GM18520 (cell line): ENCODE data around the gene DGKI.

Experiments used
- ATAC-seq: cut with Tn5 transposase; IDR thresholded peaks from one replicate; pipeline ENCODE4 v1.9.1; 2021; ENCODE audit not compliant: unreplicated experiment

The DGKI gene

GRCh38 chr7:137873524-137873923 lies 26.8 kb upstream of the DGKI start:
- ATAC-seq: no peak

- ATAC-seq: no peak
Measured at GRCh38 chr7:137871170-137871915, 24.6 kb upstream of the DGKI start.

DNA sequence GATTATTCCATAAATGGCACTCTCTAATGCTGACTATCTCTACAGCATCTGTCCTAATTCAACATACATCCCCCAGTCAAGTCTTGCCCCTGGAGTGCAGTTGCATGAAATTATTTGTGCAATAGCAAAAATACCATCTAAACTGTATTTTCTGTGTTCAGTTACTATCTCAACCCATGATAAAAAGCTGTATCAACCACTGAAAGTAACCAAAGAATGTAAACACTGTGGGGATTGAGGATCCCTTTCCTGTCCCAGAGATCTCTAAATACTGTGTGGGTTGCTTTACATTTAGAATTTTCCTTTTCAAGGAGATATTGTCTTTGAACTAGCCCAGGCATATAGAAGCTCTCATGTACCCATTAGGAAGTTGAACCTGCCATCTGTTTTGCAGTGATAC lies 23.9 kb upstream of the DGKI start:
- no peak for ATAC-seq

DNA sequence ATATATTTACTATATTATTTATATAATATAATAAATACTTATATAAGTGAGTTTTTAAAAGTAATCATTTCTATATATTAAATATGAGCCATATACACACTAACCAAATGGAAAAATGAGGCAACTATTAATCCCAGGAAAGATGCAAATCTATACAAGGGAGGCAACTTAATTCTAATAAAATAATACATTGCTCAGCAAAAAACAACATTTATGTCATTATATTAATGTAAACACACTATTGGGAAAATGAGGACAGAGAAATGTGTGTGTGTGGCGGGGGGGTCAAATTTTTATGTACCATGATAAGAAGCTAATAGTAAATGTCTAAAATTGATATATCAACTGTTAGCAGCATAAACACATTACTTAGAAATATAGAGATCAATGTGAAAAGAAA lies 23.3 kb upstream of the DGKI start:
- no peak for ATAC-seq

DNA sequence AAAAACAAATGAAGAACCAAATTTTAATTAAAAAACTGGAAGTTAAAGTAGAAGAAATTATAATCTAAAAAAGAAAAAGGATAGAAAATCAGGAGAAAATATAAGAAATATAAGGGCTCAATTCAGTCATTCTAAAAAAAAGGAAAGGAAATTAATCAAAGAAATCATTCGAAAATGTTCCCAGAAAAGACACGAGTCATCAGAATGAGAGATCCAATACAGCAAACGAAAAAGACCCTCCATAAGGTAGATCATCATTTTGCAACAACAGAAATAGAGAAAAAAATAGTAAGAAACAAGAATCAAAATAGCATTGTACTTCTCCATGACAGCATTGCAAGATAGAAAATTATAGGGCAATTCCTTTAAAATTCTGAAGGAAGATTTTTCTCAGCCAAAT lies 22.5 kb upstream of the DGKI start:
- ATAC-seq: no peak

- no peak for ATAC-seq
Measured at GRCh38 chr7:137867289-137867688, 20.5 kb upstream of the DGKI start.

DNA sequence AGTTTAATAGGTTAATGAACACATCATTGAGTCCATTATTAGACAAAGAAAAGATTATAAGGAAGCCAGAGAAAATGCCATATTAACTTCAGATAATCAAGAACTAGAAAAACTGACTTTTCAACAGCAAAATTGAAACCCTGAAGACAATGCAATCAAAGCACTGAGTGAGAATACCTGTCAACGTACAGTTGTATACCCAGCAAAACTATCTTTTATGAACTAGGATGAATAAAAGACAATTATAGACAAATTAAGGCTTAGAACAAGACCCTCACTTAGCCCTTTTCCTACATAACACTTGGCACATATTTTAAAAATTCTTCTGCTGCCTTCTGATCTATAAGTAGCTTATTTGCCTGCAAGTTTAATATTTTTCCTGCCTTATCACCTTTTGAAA lies 19.0 kb upstream of the DGKI start:
- ATAC-seq: no peak

GRCh38 chr7:137862964-137863363 lies 16.2 kb upstream of the DGKI start:
- no peak for ATAC-seq

DNA sequence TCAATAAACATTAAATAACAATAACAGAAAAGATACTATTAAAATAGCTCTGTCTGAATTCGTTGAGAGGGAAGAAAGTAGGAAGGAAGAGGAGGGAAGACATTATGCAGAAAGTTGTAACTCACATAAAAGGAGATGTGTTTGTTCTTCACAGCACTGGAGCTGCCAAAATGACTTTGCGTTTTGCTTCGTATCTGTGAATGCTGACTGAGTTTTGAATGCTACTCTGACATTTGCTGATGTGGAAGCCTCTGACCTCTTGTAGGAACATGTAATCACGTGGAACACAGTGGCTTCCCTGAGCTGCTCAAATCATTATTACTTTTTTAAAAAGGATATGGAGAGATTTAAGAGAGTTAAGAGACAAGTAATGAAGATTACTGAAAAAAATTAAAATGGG lies 15.6 kb upstream of the DGKI start:
- no peak for ATAC-seq

GRCh38 chr7:137860542-137860941 lies 13.8 kb upstream of the DGKI start:
- no peak for ATAC-seq

DNA sequence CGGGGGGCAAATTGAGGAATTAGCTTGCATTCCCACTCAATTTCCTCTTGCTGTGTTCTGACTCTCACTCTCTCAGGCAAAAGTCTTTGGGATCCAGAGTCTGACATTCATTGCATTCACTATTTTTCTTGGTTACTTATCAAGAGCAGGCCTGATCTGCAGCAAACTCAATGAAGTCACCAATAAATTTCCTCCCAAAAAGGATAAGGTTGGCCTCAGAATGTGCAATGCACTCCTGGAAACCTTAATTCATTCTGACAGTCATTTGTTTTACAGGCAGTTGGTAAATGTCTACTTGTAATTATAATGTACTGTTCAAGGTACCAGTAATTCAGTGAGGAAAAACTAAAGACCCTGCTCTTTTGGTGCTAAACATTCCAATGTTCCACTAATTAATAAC lies 6.3 kb upstream of the DGKI start:
- ATAC-seq: no peak

GRCh38 chr7:137852108-137852507 lies 5.3 kb upstream of the DGKI start:
- ATAC-seq: no peak

DNA sequence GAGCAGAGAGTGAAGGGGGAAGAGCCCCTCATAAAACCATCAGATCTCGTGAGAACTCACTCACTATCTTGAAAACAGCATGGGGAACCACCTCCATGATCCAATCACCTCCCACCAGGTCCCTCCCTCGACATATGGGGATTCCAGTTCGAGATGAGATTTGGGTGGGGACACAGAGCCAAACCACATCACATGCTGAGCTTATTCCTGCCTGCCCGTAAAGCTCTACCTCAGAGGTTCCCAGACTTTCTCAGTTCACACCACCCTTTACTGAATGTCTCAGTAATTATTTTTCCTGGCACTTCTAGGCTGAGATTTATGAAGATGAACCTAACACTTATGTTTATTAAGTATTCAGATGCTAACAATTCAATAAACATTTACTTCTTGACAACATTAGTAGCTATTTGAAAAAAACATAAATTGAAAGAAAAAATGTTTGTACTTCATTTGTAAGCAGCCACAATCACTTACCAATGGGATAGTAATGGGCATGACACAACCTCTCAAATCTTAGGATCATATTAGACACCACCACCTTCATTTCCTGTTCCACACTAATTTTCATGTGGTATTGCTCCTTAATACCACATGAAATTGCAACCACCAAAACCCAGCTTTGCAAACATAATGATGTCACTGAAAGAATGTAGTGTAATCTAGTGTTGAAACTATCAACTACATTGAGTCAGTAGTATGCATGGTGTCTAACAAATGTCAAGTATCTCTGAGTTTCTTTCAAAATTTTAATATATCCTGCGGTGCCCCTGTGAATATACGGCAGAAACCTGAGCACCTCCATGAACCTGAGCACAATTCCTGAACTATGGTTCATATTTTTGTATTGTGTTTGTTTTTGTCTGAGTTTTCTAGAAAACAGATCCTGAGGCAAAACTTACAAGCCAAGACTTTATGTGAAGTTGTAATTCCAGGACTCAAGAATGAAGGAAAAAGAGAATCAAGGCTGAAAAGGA lies 4.5 kb upstream of the DGKI start:
- no peak for ATAC-seq

DNA sequence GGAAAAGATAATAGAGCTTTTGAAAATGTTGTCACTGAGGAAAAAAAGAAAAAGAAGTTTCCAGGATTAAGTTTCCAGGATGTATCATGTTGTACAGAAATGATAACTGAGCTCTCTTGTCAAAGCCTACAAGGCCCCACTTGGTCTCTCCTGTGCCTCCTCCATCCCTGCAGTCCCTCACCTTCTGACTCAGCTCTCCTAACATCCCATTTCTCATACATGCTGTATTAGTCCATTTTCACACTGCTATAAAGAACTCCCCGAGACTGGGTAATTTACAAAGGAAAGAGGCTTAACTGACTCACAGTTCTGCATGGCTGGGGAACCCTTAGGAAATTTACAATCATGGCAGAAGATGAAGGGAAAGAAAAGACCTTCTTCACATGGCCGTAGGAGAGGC lies 3.8 kb upstream of the DGKI start:
- no peak for ATAC-seq

DNA sequence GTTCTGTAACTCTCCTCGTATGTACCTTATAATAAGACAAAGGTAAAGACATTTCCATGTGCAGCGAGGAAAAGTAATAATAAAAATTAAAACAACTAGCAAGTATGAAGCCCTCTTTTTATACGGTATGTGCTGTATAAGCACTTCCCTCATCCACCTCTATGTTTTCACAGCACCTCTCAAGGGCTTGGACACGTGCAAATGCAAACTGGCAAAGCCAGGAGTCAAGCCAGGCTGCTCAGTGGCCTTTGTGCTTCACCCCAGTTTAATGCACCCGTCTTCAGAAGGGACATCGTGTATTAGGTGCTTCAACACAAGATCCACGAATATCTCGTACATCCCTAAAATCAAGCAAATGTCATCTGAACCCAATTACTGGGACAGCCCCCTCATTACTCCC lies 1.3 kb upstream of the DGKI start:
- no peak for ATAC-seq

DNA sequence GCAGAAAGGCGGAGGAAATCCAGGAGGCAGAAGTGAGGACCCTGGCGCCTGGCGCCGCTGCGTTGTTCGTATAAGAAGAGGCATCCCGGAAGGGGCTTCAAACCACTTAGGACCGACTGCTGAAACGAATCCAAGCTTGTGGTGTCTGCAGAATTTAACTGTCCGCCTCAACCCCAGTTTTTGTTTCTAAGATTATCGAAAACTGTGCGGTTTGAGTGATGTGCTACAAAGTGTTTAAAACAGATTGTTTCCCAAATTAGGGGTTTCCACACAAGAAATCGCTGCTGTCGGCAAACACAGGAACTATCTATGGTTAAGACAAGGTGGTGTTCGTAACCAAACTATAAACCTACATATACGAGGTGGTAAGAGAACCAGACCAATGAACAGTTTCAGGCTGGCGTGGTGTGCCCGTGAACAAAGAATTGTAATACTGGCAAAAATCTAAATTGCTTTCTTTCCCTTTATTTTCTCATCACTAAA lies 835 bp upstream of the DGKI start:
- no peak for ATAC-seq

DNA sequence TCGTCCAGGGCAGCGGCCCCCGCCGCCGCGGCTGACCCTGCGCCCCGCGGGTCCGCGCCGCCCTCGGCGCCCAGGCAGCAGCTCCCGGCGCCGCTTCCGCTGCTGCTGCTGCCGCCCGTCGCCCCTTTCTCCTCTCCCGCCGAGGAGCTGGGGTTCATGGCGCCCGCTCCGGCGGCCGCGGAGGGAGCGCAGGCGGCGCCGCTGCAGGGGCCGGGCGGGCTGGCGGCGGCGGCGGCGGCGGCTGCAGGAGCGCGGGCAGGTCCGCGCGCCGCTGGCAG lies 286 bp downstream of the DGKI start:
- ATAC-seq: no peak

DNA sequence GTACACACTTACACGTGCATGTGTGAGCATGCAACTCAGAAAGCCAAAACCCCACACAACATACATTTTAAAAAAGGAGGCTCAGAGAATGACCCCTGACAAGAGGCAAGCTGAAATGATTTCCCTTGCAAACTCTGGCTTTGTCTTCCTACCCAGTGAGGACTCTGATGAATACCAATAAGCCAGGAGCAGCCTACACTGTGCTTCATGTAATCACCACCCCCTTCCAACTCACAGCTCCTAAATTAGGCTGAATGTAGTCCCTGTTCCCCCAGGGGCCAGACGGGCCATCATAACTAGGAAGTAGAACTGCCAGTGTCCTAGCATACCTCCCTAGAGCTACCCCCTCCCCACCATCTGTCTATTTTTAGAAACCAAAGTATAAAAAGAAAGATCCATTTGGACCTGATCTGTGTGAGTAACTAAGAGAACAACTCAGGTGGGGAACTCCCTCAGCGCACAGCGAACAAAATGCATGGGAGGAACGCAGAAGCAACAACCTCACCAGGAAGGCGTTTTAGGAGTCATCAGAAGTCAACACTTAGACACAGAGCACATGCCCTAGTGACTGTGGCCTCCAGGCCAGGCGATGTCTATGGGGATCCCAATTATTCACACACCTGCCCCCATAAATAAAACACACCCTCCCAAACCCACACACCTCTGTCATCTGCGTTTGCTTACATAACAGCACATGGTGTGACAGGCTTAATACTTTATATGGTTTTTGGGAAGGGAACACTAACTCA lies 1.9 kb downstream of the DGKI start:
- no peak for ATAC-seq

DNA sequence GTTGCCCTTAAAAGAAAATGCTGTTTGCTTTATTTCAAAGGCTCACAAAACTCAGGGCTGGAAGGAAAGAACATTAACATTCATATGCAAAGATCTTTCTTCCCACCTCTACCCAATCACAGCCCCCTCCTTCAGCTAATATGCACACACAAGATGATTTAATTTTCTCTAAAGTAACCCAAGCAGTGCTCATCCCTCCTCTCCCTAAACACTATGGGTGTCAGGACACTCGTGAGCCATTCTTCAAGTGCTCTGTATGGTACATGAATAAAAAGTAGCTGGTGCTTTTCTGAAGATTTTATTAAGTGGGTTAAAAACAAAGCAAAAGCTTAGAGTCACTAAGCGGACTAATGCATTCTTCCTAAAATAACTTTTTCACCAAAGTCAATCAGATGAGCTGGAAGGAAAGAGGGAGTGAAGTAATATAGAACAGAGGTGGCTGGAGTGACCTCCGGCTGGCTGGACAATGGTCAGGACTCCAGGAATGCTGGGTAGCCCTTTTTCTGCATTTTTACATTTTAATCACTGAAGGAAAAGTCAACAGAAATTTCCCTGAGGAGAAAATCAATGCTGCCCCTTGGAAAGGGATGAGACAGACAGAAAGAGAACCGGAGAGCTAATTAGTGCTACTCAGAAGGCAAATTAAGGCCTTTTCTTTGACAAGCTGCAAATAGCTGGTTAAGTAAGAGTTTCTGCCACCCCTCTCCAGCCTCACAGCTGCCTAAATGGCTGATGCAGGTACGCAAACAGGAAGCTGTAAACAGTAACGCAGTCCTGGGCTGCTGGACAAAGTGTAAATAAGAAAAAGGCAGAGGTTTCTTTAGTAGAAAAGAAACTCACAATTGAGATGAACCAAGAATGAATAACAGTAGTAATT lies 6.6 kb downstream of the DGKI start:
- ATAC-seq: no peak

- no peak for ATAC-seq
Measured at GRCh38 chr7:137838706-137839315, 8.0 kb downstream of the DGKI start.
